Measurements from ENCODE around the gene SLC4A4. TPM values are rescaled to one million over a fixed set of nuclear protein-coding genes. Genes with fewer than 3 reads are reported as not detected.

Gene SLC4A4
- total and polyA plus RNA-seq, 10 of the 15 experiments (the other 5 are each of a cell fraction or from before 2014, with no cell fraction given): 0.05 to 0.44 (median 0.18) TPM

GRCh38 chr4:71602289-71602900, 263.6 kb downstream of the SLC4A4 start:
- Histone ChIP-seq H3K9me3 (replicated peaks; ENCODE audit: control insufficient read depth, insufficient read depth, low read length) (no peaks in the 10 kb centered on the region; the same call in 2 of the 3 replicates), H3K4me3 (no peak overlapping the region), H3K9ac (ENCODE audit: control insufficient read depth, insufficient read depth, low read length) (no peak overlapping the region), H3K36me3 (ENCODE audit: control insufficient read depth in 2 of 2, insufficient read depth in 2 of 2, low read length in 1 of 2) (no peaks in the 10 kb centered on the region), H2AFZ (ENCODE audit: control insufficient read depth, low read depth, low read length) (no peak overlapping the region), H4K20me1 (ENCODE audit: control insufficient read depth, insufficient read depth) (no peaks in the 10 kb centered on the region), H3K4me2 (ENCODE audit: control insufficient read depth, insufficient read depth) (no peak overlapping the region), H3K27ac (ENCODE audit: control insufficient read depth, insufficient read depth) (no peak overlapping the region), H3K79me2 (ENCODE audit: control insufficient read depth, insufficient read depth, low read length) (no peaks in the 10 kb centered on the region), H3K4me1 (ENCODE audit: control insufficient read depth, insufficient read depth, low read length) (no peaks in the 10 kb centered on the region), H3K27me3 (replicated peaks in 1 of 2; ENCODE audit: control insufficient read depth in 2 of 2, insufficient read depth in 2 of 2, low read length in 1 of 2) (no peaks in the 10 kb centered on the region)
- 56% methylated on average over 6 of the region's 6 CpGs for WGBS (ENCODE audit: insufficient coverage, insufficient replicate concordance, low lambda C conversion rate, missing lambda C conversion rate)
- RAD21 ChIA-PET (ENCODE audit: unreplicated experiment): no interaction called here
- intact Hi-C loops (cut with micrococcal nuclease; ENCODE audit: unreplicated experiment): no loop called here
- ATAC-seq (no peak), FAIRE-seq (no peak), DNase-seq (ENCODE audit: low read depth, low spot score) (no peak)
- in situ Hi-C loops (cut with MboI): no loop called here
- POLR2A ChIA-PET: no interaction called here
- CTCF ChIA-PET: interaction anchor here (1.1 kb wide), 2 partner anchors 13 to 16 kb away, joined by 3 to 5 read pairs; no protein-coding TSS in a partner anchor
- no TSS peak for BruUV-seq (replicated peaks)
- SMC1A ChIA-PET (ENCODE audit: uncharacterized antibody, unreplicated experiment): no interaction called here
- TF ChIP-seq TBL1XR1 (IDR thresholded peaks at IDR 0.05; ENCODE audit: low read depth, low read length) (no peak), EED (IDR thresholded peaks at IDR 0.05; ENCODE audit: low read depth) (no peak), CHD4 (IDR thresholded peaks at IDR 0.05) (no peak), PRDM15 (CRISPR knock-in tag; IDR thresholded peaks at IDR 0.05) (no peak), YY1 (IDR thresholded peaks at IDR 0.05; ENCODE audit: low read depth, low read length) (no peak), CEBPZ (IDR thresholded peaks at IDR 0.05; ENCODE audit: low read depth, low read length) (no peak), FOS (IDR thresholded peaks at IDR 0.05; ENCODE audit: borderline replicate concordance, extremely low read depth, insufficient read length) (no peak), SRF (IDR thresholded peaks at IDR 0.05; ENCODE audit: low read depth in 2 of 2, low read length in 2 of 2) (no peak), NFYB (IDR thresholded peaks at IDR 0.05; ENCODE audit: insufficient read depth, low read depth, low read length) (no peak), YBX1 (IDR thresholded peaks at IDR 0.05) (no peak), CBX3 (IDR thresholded peaks at IDR 0.05; ENCODE audit: borderline replicate concordance, low read depth) (no peak), ZNF622 (IDR thresholded peaks at IDR 0.05) (no peak)
- TF ChIP-seq, protein P1, sequence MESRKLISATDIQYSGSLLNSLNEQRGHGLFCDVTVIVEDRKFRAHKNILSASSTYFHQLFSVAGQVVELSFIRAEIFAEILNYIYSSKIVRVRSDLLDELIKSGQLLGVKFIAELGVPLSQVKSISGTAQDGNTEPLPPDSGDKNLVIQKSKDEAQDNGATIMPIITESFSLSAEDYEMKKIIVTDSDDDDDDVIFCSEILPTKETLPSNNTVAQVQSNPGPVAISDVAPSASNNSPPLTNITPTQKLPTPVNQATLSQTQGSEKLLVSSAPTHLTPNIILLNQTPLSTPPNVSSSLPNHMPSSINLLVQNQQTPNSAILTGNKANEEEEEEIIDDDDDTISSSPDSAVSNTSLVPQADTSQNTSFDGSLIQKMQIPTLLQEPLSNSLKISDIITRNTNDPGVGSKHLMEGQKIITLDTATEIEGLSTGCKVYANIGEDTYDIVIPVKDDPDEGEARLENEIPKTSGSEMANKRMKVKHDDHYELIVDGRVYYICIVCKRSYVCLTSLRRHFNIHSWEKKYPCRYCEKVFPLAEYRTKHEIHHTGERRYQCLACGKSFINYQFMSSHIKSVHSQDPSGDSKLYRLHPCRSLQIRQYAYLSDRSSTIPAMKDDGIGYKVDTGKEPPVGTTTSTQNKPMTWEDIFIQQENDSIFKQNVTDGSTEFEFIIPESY (IDR thresholded peaks at IDR 0.05): no peak
- TF ChIP-seq, protein P2, sequence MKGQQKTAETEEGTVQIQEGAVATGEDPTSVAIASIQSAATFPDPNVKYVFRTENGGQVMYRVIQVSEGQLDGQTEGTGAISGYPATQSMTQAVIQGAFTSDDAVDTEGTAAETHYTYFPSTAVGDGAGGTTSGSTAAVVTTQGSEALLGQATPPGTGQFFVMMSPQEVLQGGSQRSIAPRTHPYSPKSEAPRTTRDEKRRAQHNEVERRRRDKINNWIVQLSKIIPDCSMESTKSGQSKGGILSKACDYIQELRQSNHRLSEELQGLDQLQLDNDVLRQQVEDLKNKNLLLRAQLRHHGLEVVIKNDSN (IDR thresholded peaks at IDR 0.05; ENCODE audit: borderline replicate concordance, extremely low read length, insufficient read depth, low read depth, low read length): no peak

Measured in GM12878 (cell line).